HFFc6 (cell line): ENCODE measurements around the gene SYT7. TPM values are rescaled to one million over a fixed set of nuclear protein-coding genes. Genes with fewer than 3 reads are reported as not detected.
A peak's percentile ranks its signal among the peaks of the same experiment; 100 is the strongest.

Experiments
- DNase-seq: peaks from one replicate; pipeline ENCODE4 v3.0.0-alpha.2; 2018
- H3K27ac Mint-ChIP-seq: 2 replicates; pipeline ENCODE4 v1.8.0; 2020; ENCODE audit warnings: mild to moderate bottlenecking, mixed read lengths
- H3K27me3 Mint-ChIP-seq: 2 replicates; pipeline ENCODE4 v1.8.0; 2021; ENCODE audit warnings: mild to moderate bottlenecking, moderate library complexity, mixed read lengths; ENCODE audit not compliant: insufficient read depth
- H3K36me3 Mint-ChIP-seq: 2 replicates; pipeline ENCODE4 v1.8.0; 2021; ENCODE audit warnings: low read depth, mixed read lengths
- H3K4me1 Mint-ChIP-seq: 2 replicates; pipeline ENCODE4 v1.8.0; 2020; ENCODE audit warnings: low read depth, mixed read lengths
- H3K4me3 Mint-ChIP-seq: 2 replicates; pipeline ENCODE4 v1.8.0; 2020; ENCODE audit warnings: mild to moderate bottlenecking, moderate library complexity, mixed read lengths
- H3K9me3 Mint-ChIP-seq: 2 replicates; pipeline ENCODE4 v1.8.0; 2020; ENCODE audit warnings: mild to moderate bottlenecking, mixed read lengths
- CTCF ChIP-seq: fragments of 200-600 bp; sonication (generic); IDR thresholded peaks from 2 replicates; pipeline ENCODE4 v1.5.0; 2021; ENCODE audit warnings: antibody characterized with exemption, mild to moderate bottlenecking
- long read RNA-seq: library from polyadenylated mRNA; unstranded; transcript quantifications from one replicate; pipeline ENCODE4 v2.0.0, GENCODE V29; 2019
- total RNA-seq, 6 experiments: library from RNA; stranded (reverse); fragmentation: NEBNext Ultra II Directional; extraction: Animal tissue kit (Norgen Biotek cat#: 25700); gene quantifications; 2 replicates in 1 of 6; 3 replicates in 5 of 6; pipeline ENCODE4 v1.2.3, GENCODE V29; 2021

SYT7 gene
- under 1 TPM in 3 of 6 experiments, not detected in 3; 0.05 to 0.21 (median 0.11) TPM for total RNA-seq
- long read RNA-seq = 0 reads

GRCh38 chr11:61581030-61581928 is at the start of gene SYT7:
Gene SYT7, minus strand, starts transcription at chr11:61581076. Its CDS starts 256 bp downstream, at chr11:61580820.
- no peak within 1 kb of the TSS for H3K27ac Mint-ChIP-seq
- DNase-seq = peak; percentile 95
- TF ChIP-seq CTCF = 0 out of 2 replicates have a peak, but pooled peaks have one; percentile 12
- H3K36me3 Mint-ChIP-seq = no peaks in the 10 kb centered on the region
- no peaks in the 10 kb centered on the region for H3K9me3 Mint-ChIP-seq
- peaks cover 58% of the 10 kb centered on the region for H3K27me3 Mint-ChIP-seq
- H3K4me3 Mint-ChIP-seq = peak within 1 kb of the TSS; percentile 67
- H3K4me1 Mint-ChIP-seq = no peaks in the 10 kb centered on the region

- Mint-ChIP-seq H3K36me3 (no peaks in the 10 kb centered on the region), H3K27ac (no peak overlapping the region), H3K4me1 (peaks cover 24% of the 10 kb centered on the region; the same call in 1 of the 2 replicates), H3K4me3 (no peak overlapping the region), H3K9me3 (no peaks in the 10 kb centered on the region), H3K27me3 (peaks cover 36% of the 10 kb centered on the region)
- TF ChIP-seq CTCF = no peak
- no peak for DNase-seq
Measured at GRCh38 chr11:61630089-61630488, 49.2 kb upstream of the SYT7 start.

- H3K36me3 Mint-ChIP-seq = no peaks in the 10 kb centered on the region
- peaks cover 34% of the 10 kb centered on the region for H3K27me3 Mint-ChIP-seq
- H3K4me3 Mint-ChIP-seq = no peak overlapping the region
- no peak for TF ChIP-seq CTCF
- peaks cover 24% of the 10 kb centered on the region; the same call in 1 of the 2 replicates for H3K4me1 Mint-ChIP-seq
- no peak overlapping the region for H3K27ac Mint-ChIP-seq
- no peaks in the 10 kb centered on the region for H3K9me3 Mint-ChIP-seq
- no peak for DNase-seq
Measured at GRCh38 chr11:61629082-61629833, 48.4 kb upstream of the SYT7 start.

- Mint-ChIP-seq H3K27me3 (peaks cover 36% of the 10 kb centered on the region), H3K4me3 (no peak overlapping the region), H3K4me1 (peaks cover 24% of the 10 kb centered on the region; the same call in 1 of the 2 replicates), H3K27ac (no peak overlapping the region), H3K9me3 (no peaks in the 10 kb centered on the region), H3K36me3 (no peaks in the 10 kb centered on the region)
- no peak for TF ChIP-seq CTCF
- no peak for DNase-seq
Measured at GRCh38 chr11:61628662-61628970, 47.7 kb upstream of the SYT7 start.

- H3K9me3 Mint-ChIP-seq = no peaks in the 10 kb centered on the region
- H3K4me1 Mint-ChIP-seq = peaks cover 24% of the 10 kb centered on the region; the same call in 1 of the 2 replicates
- H3K36me3 Mint-ChIP-seq = no peaks in the 10 kb centered on the region
- H3K27ac Mint-ChIP-seq = no peak overlapping the region
- no peak overlapping the region for H3K4me3 Mint-ChIP-seq
- H3K27me3 Mint-ChIP-seq = peaks cover 35% of the 10 kb centered on the region
- TF ChIP-seq CTCF = peak; percentile 95
- peak; percentile 59 for DNase-seq
Measured at GRCh38 chr11:61627850-61628661, 47.2 kb upstream of the SYT7 start.
